ENCODE data around the gene GET3. TPM values are rescaled to one million over a fixed set of nuclear protein-coding genes. Genes with fewer than 3 reads are reported as not detected.
"Not testable (repeated sequence)": the region's sequence is repeated elsewhere in the genome, so short reads cannot be mapped to it uniquely, and the experiment has no call there.

GET3 gene
- total RNA-seq, 1 experiment from 2014 or later: 110 TPM

DNA sequence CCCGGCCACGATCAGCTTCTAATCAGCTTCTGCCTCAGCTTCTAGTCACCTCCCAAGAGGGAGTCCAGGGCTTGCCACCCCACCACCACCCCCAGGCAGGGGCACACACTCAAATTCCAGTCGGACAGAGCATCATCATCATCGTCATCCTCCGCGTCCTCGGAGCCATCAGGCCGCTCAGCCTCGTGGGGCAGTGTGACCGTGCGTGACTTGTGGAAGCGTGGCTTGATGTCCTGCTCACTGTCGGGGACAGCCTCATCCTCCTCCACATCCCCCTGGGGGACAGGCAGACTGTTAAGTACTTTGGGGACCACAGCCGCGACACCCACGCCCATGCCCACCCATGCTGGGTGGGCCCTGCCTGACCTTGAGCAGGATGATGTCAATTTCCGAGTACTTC is 26.1 kb upstream of the GET3 start:
- Mint-ChIP-seq H3K4me3 (no peak overlapping the region), H3K36me3 (peaks cover 63% of the 10 kb centered on the region)

DNA sequence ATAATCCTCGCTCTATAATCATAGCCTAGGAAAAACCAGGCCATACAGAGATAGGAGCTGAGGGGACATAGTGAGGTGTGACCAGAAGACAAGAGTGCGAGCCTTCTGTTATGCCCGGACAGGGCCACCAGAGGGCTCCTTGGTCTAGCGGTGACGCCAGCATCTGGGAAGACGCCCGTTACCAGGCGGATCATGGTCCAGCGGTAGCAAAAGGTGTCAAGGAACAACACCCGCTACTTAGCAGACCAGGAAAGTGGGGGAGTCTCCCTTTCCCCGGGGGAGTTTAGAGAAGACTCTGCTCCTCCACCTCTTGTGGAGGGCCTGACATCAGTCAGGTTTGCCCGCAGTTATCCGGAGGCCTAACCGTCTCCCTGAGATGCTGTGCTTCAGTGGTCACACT is 25.2 kb upstream of the GET3 start:
- H3K4me3 Mint-ChIP-seq; H3K27ac Mint-ChIP-seq; H3K4me1 Mint-ChIP-seq; CTCF ChIA-PET; H3K27me3 Mint-ChIP-seq (ENCODE audit: low read depth); H3K9me3 Mint-ChIP-seq; ATAC-seq: not testable (repeated sequence)
- POLR2A ChIA-PET: interaction anchor here (0.7 kb wide), 1 partner anchor 25 kb away, joined by 4 read pairs; the partner anchor contains the start of gene GET3
- DNase-seq (ENCODE audit: low spot score): peak; percentile 62
- TF ChIP-seq, protein P1, sequence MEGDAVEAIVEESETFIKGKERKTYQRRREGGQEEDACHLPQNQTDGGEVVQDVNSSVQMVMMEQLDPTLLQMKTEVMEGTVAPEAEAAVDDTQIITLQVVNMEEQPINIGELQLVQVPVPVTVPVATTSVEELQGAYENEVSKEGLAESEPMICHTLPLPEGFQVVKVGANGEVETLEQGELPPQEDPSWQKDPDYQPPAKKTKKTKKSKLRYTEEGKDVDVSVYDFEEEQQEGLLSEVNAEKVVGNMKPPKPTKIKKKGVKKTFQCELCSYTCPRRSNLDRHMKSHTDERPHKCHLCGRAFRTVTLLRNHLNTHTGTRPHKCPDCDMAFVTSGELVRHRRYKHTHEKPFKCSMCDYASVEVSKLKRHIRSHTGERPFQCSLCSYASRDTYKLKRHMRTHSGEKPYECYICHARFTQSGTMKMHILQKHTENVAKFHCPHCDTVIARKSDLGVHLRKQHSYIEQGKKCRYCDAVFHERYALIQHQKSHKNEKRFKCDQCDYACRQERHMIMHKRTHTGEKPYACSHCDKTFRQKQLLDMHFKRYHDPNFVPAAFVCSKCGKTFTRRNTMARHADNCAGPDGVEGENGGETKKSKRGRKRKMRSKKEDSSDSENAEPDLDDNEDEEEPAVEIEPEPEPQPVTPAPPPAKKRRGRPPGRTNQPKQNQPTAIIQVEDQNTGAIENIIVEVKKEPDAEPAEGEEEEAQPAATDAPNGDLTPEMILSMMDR (IDR thresholded peaks at IDR 0.05): 0 out of 2 replicates have a peak, but pooled peaks have one; percentile 36
- peaks cover 59% of the 10 kb centered on the region for H3K36me3 Mint-ChIP-seq

More for the DNA sequence above, 26.1 kb upstream of the GET3 start:
- H3K27me3 Mint-ChIP-seq (ENCODE audit: low read depth): no peaks in the 10 kb centered on the region
- TF ChIP-seq, protein P2, sequence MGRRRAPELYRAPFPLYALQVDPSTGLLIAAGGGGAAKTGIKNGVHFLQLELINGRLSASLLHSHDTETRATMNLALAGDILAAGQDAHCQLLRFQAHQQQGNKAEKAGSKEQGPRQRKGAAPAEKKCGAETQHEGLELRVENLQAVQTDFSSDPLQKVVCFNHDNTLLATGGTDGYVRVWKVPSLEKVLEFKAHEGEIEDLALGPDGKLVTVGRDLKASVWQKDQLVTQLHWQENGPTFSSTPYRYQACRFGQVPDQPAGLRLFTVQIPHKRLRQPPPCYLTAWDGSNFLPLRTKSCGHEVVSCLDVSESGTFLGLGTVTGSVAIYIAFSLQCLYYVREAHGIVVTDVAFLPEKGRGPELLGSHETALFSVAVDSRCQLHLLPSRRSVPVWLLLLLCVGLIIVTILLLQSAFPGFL (CRISPR knock-in tag; IDR thresholded peaks at IDR 0.05; ENCODE audit: borderline replicate concordance): no peak
- 0 out of 2 replicates have a peak, but pooled peaks have one; percentile 8 for TF ChIP-seq FOXP1 (CRISPR knock-in tag; IDR thresholded peaks at IDR 0.05; ENCODE audit: borderline replicate concordance)
- no peak for TF ChIP-seq EMX1 (CRISPR knock-in tag; IDR thresholded peaks at IDR 0.05)
- TF ChIP-seq, protein P3, sequence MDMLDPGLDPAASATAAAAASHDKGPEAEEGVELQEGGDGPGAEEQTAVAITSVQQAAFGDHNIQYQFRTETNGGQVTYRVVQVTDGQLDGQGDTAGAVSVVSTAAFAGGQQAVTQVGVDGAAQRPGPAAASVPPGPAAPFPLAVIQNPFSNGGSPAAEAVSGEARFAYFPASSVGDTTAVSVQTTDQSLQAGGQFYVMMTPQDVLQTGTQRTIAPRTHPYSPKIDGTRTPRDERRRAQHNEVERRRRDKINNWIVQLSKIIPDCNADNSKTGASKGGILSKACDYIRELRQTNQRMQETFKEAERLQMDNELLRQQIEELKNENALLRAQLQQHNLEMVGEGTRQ (CRISPR knock-in tag; IDR thresholded peaks at IDR 0.05): no peak
- H3K27ac Mint-ChIP-seq: no peak overlapping the region
- H3K4me1 Mint-ChIP-seq: no peaks in the 10 kb centered on the region
- CTCF ChIA-PET: interaction anchor here (1.1 kb wide), 1 partner anchor 49 kb away, joined by 3 read pairs; no protein-coding TSS in a partner anchor
- DNase-seq (ENCODE audit: low spot score): no peak
- POLR2A ChIA-PET: no interaction called here
- no peaks in the 10 kb centered on the region for H3K9me3 Mint-ChIP-seq
- no peak for ATAC-seq

DNA sequence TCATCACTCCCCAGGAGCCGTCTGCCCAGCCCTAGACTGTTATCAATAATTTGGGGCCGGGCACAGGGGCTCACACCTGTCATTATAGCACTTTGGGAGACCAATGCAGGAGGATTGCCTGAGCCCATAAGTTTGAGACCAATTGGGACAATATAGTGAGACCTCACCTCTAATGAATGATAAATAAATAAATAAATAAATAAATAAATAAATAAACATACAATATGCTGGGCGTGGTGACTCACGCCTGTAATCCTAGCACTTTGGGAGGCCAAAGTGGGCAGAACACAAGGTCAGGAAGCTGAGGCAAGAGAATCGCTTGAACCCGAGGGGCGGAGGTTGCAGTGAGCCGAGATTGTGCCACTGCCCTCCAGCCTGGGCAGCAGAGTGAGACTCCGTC is 24.0 kb upstream of the GET3 start:
- H3K27me3 Mint-ChIP-seq (ENCODE audit: low read depth); ATAC-seq; H3K4me1 Mint-ChIP-seq; H3K27ac Mint-ChIP-seq; H3K4me3 Mint-ChIP-seq; POLR2A ChIA-PET; H3K9me3 Mint-ChIP-seq; DNase-seq (ENCODE audit: low spot score): not testable (repeated sequence)
- peaks cover 58% of the 10 kb centered on the region for H3K36me3 Mint-ChIP-seq
- CTCF ChIA-PET: interaction anchor here (1.0 to 1.4 kb wide), 2 partner anchors 45 to 83 kb away, joined by 3 to 6 read pairs; no protein-coding TSS in a partner anchor

DNA sequence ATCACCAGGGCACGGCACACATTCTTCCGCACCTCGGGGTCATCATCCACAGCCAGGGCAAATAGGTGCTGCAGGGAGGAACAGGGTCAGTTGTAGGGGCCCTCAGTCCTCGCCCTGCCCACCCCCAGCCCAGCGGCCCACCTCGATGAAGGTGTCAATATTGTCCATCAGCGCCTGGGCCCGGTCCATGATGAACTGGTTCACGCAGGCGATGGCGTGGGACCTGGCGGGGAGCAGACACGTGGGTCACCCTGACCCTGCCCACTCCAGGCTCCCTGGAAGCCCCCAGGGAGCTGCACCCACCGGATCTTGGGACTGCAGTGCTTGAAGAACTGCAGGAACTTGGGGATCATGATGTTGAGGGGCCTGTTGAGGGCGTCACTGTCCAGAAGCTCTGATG is 22.2 kb upstream of the GET3 start:
- CTCF ChIA-PET: interaction anchor here (3.1 kb wide), 1 partner anchor 46 kb away, joined by 17 read pairs; no protein-coding TSS in a partner anchor
- DNase-seq (ENCODE audit: low spot score): no peak
- H3K4me3 Mint-ChIP-seq: no peak overlapping the region
- H3K27ac Mint-ChIP-seq: no peak overlapping the region
- no peak for ATAC-seq
- H3K36me3 Mint-ChIP-seq: peaks cover 54% of the 10 kb centered on the region
- no peaks in the 10 kb centered on the region for H3K4me1 Mint-ChIP-seq
- TF ChIP-seq ZNF263 (CRISPR knock-in tag; IDR thresholded peaks at IDR 0.05; ENCODE audit: low read depth) (no peak), ZNF396 (CRISPR knock-in tag; IDR thresholded peaks at IDR 0.05; ENCODE audit: borderline replicate concordance) (no peak), TP53 (CRISPR knock-in tag; IDR thresholded peaks at IDR 0.05) (no peak), TEAD4 (CRISPR knock-in tag; IDR thresholded peaks at IDR 0.05) (no peak), TCF7 (CRISPR knock-in tag; IDR thresholded peaks at IDR 0.05; ENCODE audit: low read depth) (no peak)
- H3K9me3 Mint-ChIP-seq: no peaks in the 10 kb centered on the region
- POLR2A ChIA-PET: no interaction called here
- no peaks in the 10 kb centered on the region for H3K27me3 Mint-ChIP-seq (ENCODE audit: low read depth)

DNA sequence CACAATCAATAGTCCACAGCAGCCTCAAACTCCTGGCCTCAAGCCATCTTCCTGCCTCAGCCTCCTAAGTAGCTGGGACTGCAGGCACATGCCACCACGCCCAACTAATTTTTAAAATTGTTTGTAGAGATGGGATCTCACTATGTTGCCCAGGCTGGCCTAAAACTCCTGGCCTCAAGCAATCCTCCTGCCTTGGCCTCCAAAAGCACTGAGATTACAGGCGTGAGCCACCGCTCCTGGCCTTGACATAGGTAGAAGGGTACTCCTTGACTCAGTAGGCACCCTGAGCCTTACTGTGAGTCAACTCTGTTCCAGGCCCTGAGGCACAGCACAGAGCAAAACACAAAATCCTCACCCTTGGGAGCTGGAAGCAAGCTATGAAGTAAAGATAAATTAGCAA is 21.4 kb upstream of the GET3 start:
- peaks cover 6% of the 10 kb centered on the region for H3K4me1 Mint-ChIP-seq
- ATAC-seq (no peak), DNase-seq (ENCODE audit: low spot score) (no peak)
- H3K27me3 Mint-ChIP-seq (ENCODE audit: low read depth): no peaks in the 10 kb centered on the region
- H3K36me3 Mint-ChIP-seq: peaks cover 51% of the 10 kb centered on the region
- TF ChIP-seq ZNF121 (CRISPR knock-in tag; IDR thresholded peaks at IDR 0.05) (peak; percentile 79; the same call in 1 of the 2 replicates), GTF2I (CRISPR knock-in tag; conservative IDR thresholded peaks at IDR 0.05) (no peak)
- TF ChIP-seq, protein P4, sequence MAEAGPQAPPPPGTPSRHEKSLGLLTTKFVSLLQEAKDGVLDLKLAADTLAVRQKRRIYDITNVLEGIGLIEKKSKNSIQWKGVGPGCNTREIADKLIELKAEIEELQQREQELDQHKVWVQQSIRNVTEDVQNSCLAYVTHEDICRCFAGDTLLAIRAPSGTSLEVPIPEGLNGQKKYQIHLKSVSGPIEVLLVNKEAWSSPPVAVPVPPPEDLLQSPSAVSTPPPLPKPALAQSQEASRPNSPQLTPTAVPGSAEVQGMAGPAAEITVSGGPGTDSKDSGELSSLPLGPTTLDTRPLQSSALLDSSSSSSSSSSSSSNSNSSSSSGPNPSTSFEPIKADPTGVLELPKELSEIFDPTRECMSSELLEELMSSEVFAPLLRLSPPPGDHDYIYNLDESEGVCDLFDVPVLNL (CRISPR knock-in tag; IDR thresholded peaks at IDR 0.05; ENCODE audit: borderline replicate concordance, low read depth): no peak
- H3K4me3 Mint-ChIP-seq: no peak overlapping the region
- ChIA-PET CTCF (interaction anchor here (0.9 to 3.1 kb wide), 3 partner anchors 42 to 132 kb away, joined by 3 to 17 read pairs (median 6); no protein-coding TSS in a partner anchor), POLR2A (no interaction called here)
- H3K9me3 Mint-ChIP-seq: no peaks in the 10 kb centered on the region
- no peak overlapping the region for H3K27ac Mint-ChIP-seq
